ENCODE data around the gene SNX32. TPM values are rescaled to one million over a fixed set of nuclear protein-coding genes. Genes with fewer than 3 reads are reported as not detected.

SNX32 gene
- total RNA-seq, 1 donor, result under 0.01 TPM

- no peak for TF ChIP-seq CTCF (IDR thresholded peaks at IDR 0.05; ENCODE audit: insufficient read depth, low read depth, low read length)
- no peak overlapping the region for H3K4me3 ChIP-seq (ENCODE audit: low read depth, low read length)
- DNase-seq (ENCODE audit: low read depth), result no peak
Measured at GRCh38 chr11:65854852-65855837, 21.4 kb downstream of the SNX32 start.

DNA sequence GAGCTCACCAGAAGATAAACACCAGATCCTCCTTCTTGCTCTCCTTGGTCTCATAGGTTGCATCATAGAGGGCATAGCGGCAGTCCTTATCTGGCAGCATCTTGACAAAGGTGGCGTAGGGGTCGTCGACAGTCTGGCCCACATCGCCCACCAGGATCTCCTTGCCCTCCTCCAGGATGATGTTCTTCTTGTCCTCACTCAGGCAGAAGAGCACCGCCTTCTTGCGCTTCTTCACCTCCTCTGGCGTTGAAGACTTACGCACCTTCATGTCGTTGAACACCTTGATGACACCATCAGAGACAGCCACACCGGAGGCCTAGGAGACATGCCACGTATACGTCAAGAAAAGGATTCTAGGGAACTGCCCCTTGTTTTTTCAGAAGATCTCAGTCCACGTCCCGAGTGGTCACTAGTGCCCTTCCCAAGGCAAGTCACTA lies 22.2 kb downstream of the SNX32 start:
- DNase-seq (ENCODE audit: low read depth), result no peak
- H3K4me3 ChIP-seq (ENCODE audit: low read depth, low read length), result peak overlapping the region; percentile 98
- no peak for TF ChIP-seq CTCF (IDR thresholded peaks at IDR 0.05; ENCODE audit: insufficient read depth, low read depth, low read length)

DNA sequence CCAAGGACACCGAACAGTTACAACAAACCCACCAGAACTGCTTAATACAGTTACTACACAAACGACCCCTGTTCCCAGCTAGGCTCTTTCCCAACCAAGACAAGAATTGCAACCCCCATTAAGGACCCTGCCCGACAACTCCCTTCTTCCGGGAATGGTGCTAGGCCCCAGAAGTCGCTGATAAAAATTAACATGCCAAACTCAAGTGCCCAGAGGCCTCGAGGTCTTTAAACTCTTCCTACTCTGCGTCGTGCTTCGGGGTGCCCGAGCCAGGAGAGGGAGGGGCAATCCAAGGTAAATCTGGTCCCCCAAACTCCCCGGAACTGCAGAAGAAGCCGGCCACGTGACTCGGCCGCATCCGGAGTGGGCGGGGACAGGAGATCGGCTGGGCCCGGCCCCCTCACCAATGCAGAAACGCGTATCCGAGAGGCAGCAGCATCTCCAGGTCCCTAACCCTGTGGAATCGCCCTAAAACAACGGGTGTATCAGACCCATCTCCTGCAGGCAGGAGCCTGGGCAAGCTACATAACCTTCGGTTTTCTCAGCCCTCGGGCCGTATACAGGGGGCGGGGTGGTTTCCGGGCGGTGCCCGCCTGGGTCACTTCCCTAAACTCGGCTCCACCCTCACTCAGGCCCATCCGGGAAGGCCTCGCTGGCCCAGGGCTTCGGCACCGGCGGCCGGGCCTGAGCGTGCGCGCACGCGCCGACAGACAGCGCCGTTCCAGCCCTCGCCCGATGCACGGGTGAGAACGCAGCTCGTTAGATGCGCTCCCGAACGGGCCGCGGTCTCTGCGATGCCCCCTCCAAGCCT lies 23.1 kb downstream of the SNX32 start:
- peak; percentile 70 for DNase-seq (ENCODE audit: low read depth)
- no peak for TF ChIP-seq CTCF (IDR thresholded peaks at IDR 0.05; ENCODE audit: insufficient read depth, low read depth, low read length)

DNA sequence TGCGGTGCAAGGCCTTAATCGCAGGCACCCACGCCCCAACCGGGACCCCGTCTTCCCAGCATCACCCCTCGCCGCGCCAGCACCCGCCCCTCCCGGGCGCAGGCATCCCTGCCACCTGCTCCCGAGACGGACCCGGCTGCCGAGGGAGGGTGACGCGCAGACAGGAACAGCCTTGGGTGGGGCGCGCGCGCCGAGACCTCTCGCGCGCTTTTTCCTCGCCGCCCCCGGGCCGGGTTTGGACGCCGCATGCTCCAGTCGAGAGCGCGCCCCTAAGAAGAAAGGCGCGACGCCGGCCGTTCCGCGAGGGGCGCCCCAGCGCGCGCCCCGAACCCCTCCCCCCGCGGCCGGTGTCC lies 23.7 kb downstream of the SNX32 start:
- no peak for TF ChIP-seq CTCF (IDR thresholded peaks at IDR 0.05; ENCODE audit: insufficient read depth, low read depth, low read length)
- H3K4me3 ChIP-seq (ENCODE audit: low read depth, low read length), result peak overlapping the region; percentile 98
- no peak for DNase-seq (ENCODE audit: low read depth)

More for the DNA sequence above, 23.1 kb downstream of the SNX32 start:
- H3K4me3 ChIP-seq (ENCODE audit: low read depth, low read length), result peak overlapping the region; percentile 98

- no peak for TF ChIP-seq CTCF (IDR thresholded peaks at IDR 0.05; ENCODE audit: insufficient read depth, low read depth, low read length)
- DNase-seq (ENCODE audit: low read depth), result peak; percentile 98
- peak within 1 kb of the TSS; percentile 98 for H3K4me3 ChIP-seq (ENCODE audit: low read depth, low read length)
Measured at GRCh38 chr11:65857853-65858680, 24.3 kb downstream of the SNX32 start, which contains the start of gene CFL1. CFL1 (minus strand) TSS chr11:65858180; CDS start chr11:65858099, 81 bp downstream.

GRCh38 chr11:65858681-65859087 lies 24.9 kb downstream of the SNX32 start:
- no peak for TF ChIP-seq CTCF (IDR thresholded peaks at IDR 0.05; ENCODE audit: insufficient read depth, low read depth, low read length)
- H3K4me3 ChIP-seq (ENCODE audit: low read depth, low read length), result peak overlapping the region; percentile 98
- no peak for DNase-seq (ENCODE audit: low read depth)

All from fibroblast of villous mesenchyme (primary cell).